GM23248 (cell line): ENCODE measurements around the gene UNC13B.

Source experiments
- EZH2 ChIP-seq: fragments of 200-600 bp; sonication (generic); IDR thresholded peaks from 2 replicates; pipeline ENCODE4 v1.6.1; 2018; ENCODE audit warnings: antibody characterized with exemption, mild to moderate bottlenecking; ENCODE audit not compliant: insufficient read depth, poor library complexity, severe bottlenecking
- EZH2phosphoT487 ChIP-seq: fragments of 200-600 bp; sonication (generic); IDR thresholded peaks from 2 replicates; pipeline ENCODE4 v1.6.1; 2018; ENCODE audit warnings: antibody characterized with exemption, moderate library complexity, mild to moderate bottlenecking, low read depth; ENCODE audit not compliant: insufficient read depth

- TF ChIP-seq EZH2 (no peak), EZH2phosphoT487 (no peak)
Observed at GRCh38 chr9:35426627-35427026, 264.8 kb downstream of the UNC13B start.
